OCI-LY1 (cell line): Measurements from ENCODE around the gene CTPS1.

Experiments used
- H2AFZ ChIP-seq: fragments of 200-600 bp; sonication (generic), shearing (Covaris generic); 2 replicates; pipeline ENCODE4 v1.6.0; 2014; ENCODE audit warnings: antibody characterized with exemption, mild to moderate bottlenecking, low read length
- H3F3A ChIP-seq: fragments of 200-600 bp; sonication (generic), shearing (Covaris generic); 2 replicates; pipeline ENCODE4 v1.6.0; 2014; ENCODE audit warnings: mild to moderate bottlenecking, antibody characterized with exemption, low read length, moderate library complexity; ENCODE audit not compliant: insufficient read depth
- H3K27ac ChIP-seq: fragments of 200-600 bp; sonication (generic); 2 replicates; pipeline ENCODE4 v1.5.1; 2014; ENCODE audit warnings: low read length, mixed run types, mild to moderate bottlenecking, low read depth; ENCODE audit not compliant: poor library complexity, severe bottlenecking
- H3K27me3 ChIP-seq: fragments of 200-600 bp; sonication (generic); 2 replicates; pipeline ENCODE4 v1.6.0; 2014; ENCODE audit warnings: antibody characterized with exemption, mild to moderate bottlenecking, low read length, moderate library complexity; ENCODE audit not compliant: insufficient read depth
- H3K36me3 ChIP-seq: fragments of 200-600 bp; sonication (generic); 2 replicates; pipeline ENCODE4 v1.6.1; 2014; ENCODE audit warnings: mild to moderate bottlenecking, antibody characterized with exemption, low read length, moderate library complexity, mixed read lengths; ENCODE audit not compliant: insufficient read depth
- H3K4me1 ChIP-seq: fragments of 200-600 bp; sonication (generic); 2 replicates; pipeline ENCODE4 v1.5.1; 2014; ENCODE audit warnings: mild to moderate bottlenecking, low read length, moderate library complexity; ENCODE audit not compliant: insufficient read depth, severe bottlenecking
- H3K4me2 ChIP-seq: fragments of 200-600 bp; sonication (generic), shearing (Covaris generic); 2 replicates; pipeline ENCODE4 v1.6.1; 2014; ENCODE audit warnings: low read length
- H3K4me3 ChIP-seq: fragments of 200-600 bp; sonication (generic); 2 replicates; pipeline ENCODE4 v1.5.1; 2014; ENCODE audit warnings: low read length, low read depth, mild to moderate bottlenecking, mixed read lengths; ENCODE audit not compliant: poor library complexity, severe bottlenecking
- H3K79me2 ChIP-seq: fragments of 200-600 bp; shearing (Covaris generic); 2 replicates; pipeline ENCODE4 v1.6.1; 2016; ENCODE audit warnings: mixed run types, low read length, mixed read lengths; ENCODE audit not compliant: insufficient read depth
- H3K9ac ChIP-seq: fragments of 200-600 bp; sonication (generic), shearing (Covaris generic); 2 replicates; pipeline ENCODE4 v1.6.1; 2014; ENCODE audit warnings: mild to moderate bottlenecking, low read length, mixed read lengths
- H3K9me2 ChIP-seq: fragments of 200-600 bp; sonication (generic), shearing (Covaris generic); 2 replicates; pipeline ENCODE4 v1.6.1; 2014; ENCODE audit warnings: low read depth, mild to moderate bottlenecking, low read length, mixed read lengths
- H3K9me3 ChIP-seq: fragments of 200-600 bp; shearing (Covaris generic); 2 replicates; pipeline ENCODE4 v1.6.1; 2014; ENCODE audit warnings: low read length, mixed read lengths
- H4K20me1 ChIP-seq: fragments of 200-600 bp; sonication (generic), shearing (Covaris generic); 2 replicates; pipeline ENCODE4 v1.6.0; 2016; ENCODE audit warnings: mild to moderate bottlenecking, low read length; ENCODE audit not compliant: insufficient read depth
- EZH2 ChIP-seq: fragments of 200-600 bp; sonication (generic), shearing (Covaris generic); IDR thresholded peaks from 2 replicates; pipeline ENCODE4 v1.8.0; 2017; ENCODE audit warnings: borderline replicate concordance, mixed run types, mild to moderate bottlenecking, antibody characterized with exemption, low read length, moderate library complexity, mixed read lengths
- TF ChIP-seq, protein P1 (sequence below): fragments of 200-600 bp; sonication (generic), shearing (Covaris generic); IDR thresholded peaks from 2 replicates; pipeline ENCODE4 v1.5.1; 2017; ENCODE audit warnings: mild to moderate bottlenecking, antibody characterized with exemption, low read length, moderate library complexity, mixed read lengths

CTPS1 gene

DNA sequence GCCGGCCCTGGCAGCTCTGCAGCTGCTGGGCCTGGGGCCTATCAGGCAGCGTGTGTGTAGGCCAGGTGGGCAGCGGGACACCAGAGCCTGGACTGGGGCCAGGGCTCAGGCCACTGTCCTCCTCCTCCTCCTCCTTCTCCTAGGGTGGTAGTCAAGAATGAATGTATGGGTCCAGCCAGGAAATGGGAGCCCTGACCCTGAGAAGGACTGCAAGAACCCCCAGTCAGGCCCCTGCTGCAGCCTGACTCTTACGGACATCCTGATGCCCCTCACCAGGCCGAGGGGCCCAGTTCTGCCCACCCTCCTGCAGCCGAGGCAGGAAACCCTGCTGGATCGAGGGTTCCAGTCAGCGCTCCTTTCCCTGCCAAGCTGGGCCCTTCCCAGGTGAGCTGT, 38.5 kb downstream of the CTPS1 start:
- H3K4me3 ChIP-seq = no peak overlapping the region
- H3K4me2 ChIP-seq = no peak overlapping the region
- no peaks in the 10 kb centered on the region for H3K9me3 ChIP-seq

DNA sequence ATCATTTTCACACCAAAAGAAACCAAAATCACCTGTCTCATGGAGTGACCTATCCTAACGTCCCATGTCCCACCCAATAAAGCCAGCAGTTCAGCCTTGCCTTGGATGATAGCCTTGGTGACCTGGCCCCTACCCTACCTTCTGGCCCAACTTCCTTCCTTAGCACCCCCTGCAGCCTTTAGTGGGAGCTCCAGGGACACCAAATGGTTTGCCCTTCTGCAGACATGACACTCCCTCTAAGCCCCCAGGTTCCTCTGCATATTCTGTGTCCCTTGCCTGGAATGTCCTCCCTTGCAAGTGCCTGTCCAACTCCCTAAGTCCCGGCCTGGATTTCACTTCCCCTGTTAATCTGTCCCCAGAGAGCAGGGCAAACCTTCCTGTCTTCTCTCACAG, 39.9 kb downstream of the CTPS1 start:
- Histone ChIP-seq H3K79me2 (no peaks in the 10 kb centered on the region), H3K27ac (no peak overlapping the region), H3K9me3 (no peaks in the 10 kb centered on the region), H3K9me2 (no peaks in the 10 kb centered on the region), H3K4me3 (no peak overlapping the region), H2AFZ (no peak overlapping the region), H3K27me3 (no peaks in the 10 kb centered on the region), H3F3A (no peaks in the 10 kb centered on the region), H3K36me3 (peaks cover 50% of the 10 kb centered on the region), H3K4me2 (no peak overlapping the region), H3K4me1 (no peaks in the 10 kb centered on the region), H4K20me1 (no peaks in the 10 kb centered on the region), H3K9ac (no peak overlapping the region)
- TF ChIP-seq, protein P1, sequence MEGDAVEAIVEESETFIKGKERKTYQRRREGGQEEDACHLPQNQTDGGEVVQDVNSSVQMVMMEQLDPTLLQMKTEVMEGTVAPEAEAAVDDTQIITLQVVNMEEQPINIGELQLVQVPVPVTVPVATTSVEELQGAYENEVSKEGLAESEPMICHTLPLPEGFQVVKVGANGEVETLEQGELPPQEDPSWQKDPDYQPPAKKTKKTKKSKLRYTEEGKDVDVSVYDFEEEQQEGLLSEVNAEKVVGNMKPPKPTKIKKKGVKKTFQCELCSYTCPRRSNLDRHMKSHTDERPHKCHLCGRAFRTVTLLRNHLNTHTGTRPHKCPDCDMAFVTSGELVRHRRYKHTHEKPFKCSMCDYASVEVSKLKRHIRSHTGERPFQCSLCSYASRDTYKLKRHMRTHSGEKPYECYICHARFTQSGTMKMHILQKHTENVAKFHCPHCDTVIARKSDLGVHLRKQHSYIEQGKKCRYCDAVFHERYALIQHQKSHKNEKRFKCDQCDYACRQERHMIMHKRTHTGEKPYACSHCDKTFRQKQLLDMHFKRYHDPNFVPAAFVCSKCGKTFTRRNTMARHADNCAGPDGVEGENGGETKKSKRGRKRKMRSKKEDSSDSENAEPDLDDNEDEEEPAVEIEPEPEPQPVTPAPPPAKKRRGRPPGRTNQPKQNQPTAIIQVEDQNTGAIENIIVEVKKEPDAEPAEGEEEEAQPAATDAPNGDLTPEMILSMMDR = no peak
- TF ChIP-seq EZH2 = no peak

More for the DNA sequence above, 38.5 kb downstream of the CTPS1 start:
- H2AFZ ChIP-seq = no peak overlapping the region
- H3K9ac ChIP-seq = no peak overlapping the region
- H4K20me1 ChIP-seq = no peaks in the 10 kb centered on the region
- no peaks in the 10 kb centered on the region for H3K9me2 ChIP-seq
- no peaks in the 10 kb centered on the region for H3K27me3 ChIP-seq
- no peaks in the 10 kb centered on the region for H3K4me1 ChIP-seq
- H3K27ac ChIP-seq = no peak overlapping the region
- H3K79me2 ChIP-seq = no peaks in the 10 kb centered on the region
- H3K36me3 ChIP-seq = peaks cover 63% of the 10 kb centered on the region
- no peak for TF ChIP-seq EZH2
- TF ChIP-seq, protein P1 = no peak
- no peaks in the 10 kb centered on the region for H3F3A ChIP-seq

GRCh38 chr1:41020109-41020576, 40.6 kb downstream of the CTPS1 start:
- Histone ChIP-seq H3K36me3 (peaks cover 42% of the 10 kb centered on the region; the same call in 1 of the 2 replicates), H3K27ac (no peak overlapping the region), H3K27me3 (no peaks in the 10 kb centered on the region), H3K9me2 (no peaks in the 10 kb centered on the region), H3F3A (no peaks in the 10 kb centered on the region), H3K4me3 (no peak overlapping the region), H3K9ac (no peak overlapping the region), H3K4me2 (no peak overlapping the region), H4K20me1 (no peaks in the 10 kb centered on the region), H3K79me2 (no peaks in the 10 kb centered on the region), H3K4me1 (no peaks in the 10 kb centered on the region), H3K9me3 (no peaks in the 10 kb centered on the region), H2AFZ (no peak overlapping the region)
- TF ChIP-seq EZH2 = no peak
- TF ChIP-seq, protein P1 = no peak
